ENCODE measurements around the gene PLS3.
"Not testable (repeated sequence)": the region's sequence is repeated elsewhere in the genome, so short reads cannot be mapped to it uniquely, and the experiment has no call there.

Gene PLS3

GRCh38 chrX:115616943-115617563, 56.1 kb downstream of the PLS3 start:
- no peak for DNase-seq

- DNase-seq = no peak
Observed at GRCh38 chrX:115622534-115622933, 61.6 kb downstream of the PLS3 start.

GRCh38 chrX:115624916-115625315, 63.9 kb downstream of the PLS3 start:
- no peak for DNase-seq

- no peak for DNase-seq
Observed at GRCh38 chrX:115625572-115626301, 64.8 kb downstream of the PLS3 start.

GRCh38 chrX:115630204-115630603, 69.2 kb downstream of the PLS3 start:
- DNase-seq = no peak

GRCh38 chrX:115632455-115632854, 71.5 kb downstream of the PLS3 start:
- no peak for DNase-seq

GRCh38 chrX:115633397-115633796, 72.4 kb downstream of the PLS3 start:
- not testable (repeated sequence) for DNase-seq

GRCh38 chrX:115639334-115639880, 78.4 kb downstream of the PLS3 start:
- no peak for DNase-seq

- DNase-seq = no peak
Observed at GRCh38 chrX:115642311-115642710, 81.3 kb downstream of the PLS3 start.

GRCh38 chrX:115642895-115643530, 82.0 kb downstream of the PLS3 start:
- peak; percentile 11 for DNase-seq

GRCh38 chrX:115644397-115644796, 83.4 kb downstream of the PLS3 start:
- DNase-seq = not testable (repeated sequence)

- no peak for DNase-seq
Observed at GRCh38 chrX:115649461-115650063, 88.6 kb downstream of the PLS3 start.

- DNase-seq = no peak
Observed at GRCh38 chrX:115650449-115650848, 89.5 kb downstream of the PLS3 start.

GRCh38 chrX:115650916-115651315, 89.9 kb downstream of the PLS3 start:
- DNase-seq = peak; percentile 64

GRCh38 chrX:115652221-115652620, 91.2 kb downstream of the PLS3 start:
- no peak for DNase-seq

GRCh38 chrX:115665122-115665521, 104.1 kb downstream of the PLS3 start:
- no peak for DNase-seq

GRCh38 chrX:115679460-115679859, 118.5 kb downstream of the PLS3 start:
- DNase-seq = peak; percentile 1

- DNase-seq = no peak
Observed at GRCh38 chrX:115687595-115687994, 126.6 kb downstream of the PLS3 start.

GRCh38 chrX:115689931-115690330, 129.0 kb downstream of the PLS3 start:
- no peak for DNase-seq

- DNase-seq = peak; percentile 21
Observed at GRCh38 chrX:115690511-115691216, 129.7 kb downstream of the PLS3 start.

GRCh38 chrX:115693476-115693875, 132.5 kb downstream of the PLS3 start:
- no peak for DNase-seq

GRCh38 chrX:115694028-115694427, 133.1 kb downstream of the PLS3 start:
- DNase-seq = no peak

GRCh38 chrX:115696039-115696438, 135.1 kb downstream of the PLS3 start:
- no peak for DNase-seq

Measured in NCI-H1092 (cell line).